SK-N-MC (cell line): Measurements from ENCODE around the gene TMEM127.
A peak's percentile ranks its signal among the peaks of the same experiment; 100 is the strongest.

Source experiments
- DNase-seq: peaks from one replicate; pipeline ENCODE4 v3.0.0-alpha.2; 2011; ENCODE audit warnings: low read depth, low spot score
- H3K27ac ChIP-seq: fragments of 200-600 bp; sonication (generic); 2 replicates; pipeline ENCODE4 v1.5.1; 2016; ENCODE audit warnings: mixed run types
- H3K36me3 ChIP-seq: fragments of 200-600 bp; sonication (generic); 2 replicates; pipeline ENCODE4 v1.6.1; 2017; ENCODE audit warnings: antibody characterized with exemption, low read length, mixed read lengths; ENCODE audit not compliant: insufficient read depth
- H3K4me3 ChIP-seq: fragments of 200-600 bp; sonication (generic); 2 replicates; pipeline ENCODE4 v1.5.1; 2016
- H3K9ac ChIP-seq: fragments of 200-600 bp; sonication (generic); 2 replicates; pipeline ENCODE4 v1.8.0; 2017; ENCODE audit warnings: mixed run types, mixed read lengths; ENCODE audit not compliant: insufficient read length
- H3K9me3 ChIP-seq: fragments of 200-600 bp; sonication (generic); 2 replicates; pipeline ENCODE4 v1.6.1; 2017; ENCODE audit warnings: low read depth, mild to moderate bottlenecking, antibody characterized with exemption, low read length, moderate library complexity, mixed read lengths
- EZH2 ChIP-seq: fragments of 200-600 bp; sonication (generic); IDR thresholded peaks from one replicate; pipeline ENCODE4 v1.6.1; 2017; ENCODE audit warnings: antibody characterized with exemption
- FOXP2 ChIP-seq: optimal IDR thresholded peaks from 2 replicates; pipeline ENCODE3; 2011; ENCODE audit warnings: mild to moderate bottlenecking, moderate library complexity; ENCODE audit not compliant: insufficient read depth; ENCODE audit errors: extremely low read length, control extremely low read depth
- POLR2AphosphoS5 ChIP-seq: IDR thresholded peaks from 2 replicates; pipeline ENCODE4 v1.6.1; 2012; ENCODE audit warnings: mild to moderate bottlenecking, low read depth, low read length, borderline replicate concordance

The TMEM127 gene

DNA sequence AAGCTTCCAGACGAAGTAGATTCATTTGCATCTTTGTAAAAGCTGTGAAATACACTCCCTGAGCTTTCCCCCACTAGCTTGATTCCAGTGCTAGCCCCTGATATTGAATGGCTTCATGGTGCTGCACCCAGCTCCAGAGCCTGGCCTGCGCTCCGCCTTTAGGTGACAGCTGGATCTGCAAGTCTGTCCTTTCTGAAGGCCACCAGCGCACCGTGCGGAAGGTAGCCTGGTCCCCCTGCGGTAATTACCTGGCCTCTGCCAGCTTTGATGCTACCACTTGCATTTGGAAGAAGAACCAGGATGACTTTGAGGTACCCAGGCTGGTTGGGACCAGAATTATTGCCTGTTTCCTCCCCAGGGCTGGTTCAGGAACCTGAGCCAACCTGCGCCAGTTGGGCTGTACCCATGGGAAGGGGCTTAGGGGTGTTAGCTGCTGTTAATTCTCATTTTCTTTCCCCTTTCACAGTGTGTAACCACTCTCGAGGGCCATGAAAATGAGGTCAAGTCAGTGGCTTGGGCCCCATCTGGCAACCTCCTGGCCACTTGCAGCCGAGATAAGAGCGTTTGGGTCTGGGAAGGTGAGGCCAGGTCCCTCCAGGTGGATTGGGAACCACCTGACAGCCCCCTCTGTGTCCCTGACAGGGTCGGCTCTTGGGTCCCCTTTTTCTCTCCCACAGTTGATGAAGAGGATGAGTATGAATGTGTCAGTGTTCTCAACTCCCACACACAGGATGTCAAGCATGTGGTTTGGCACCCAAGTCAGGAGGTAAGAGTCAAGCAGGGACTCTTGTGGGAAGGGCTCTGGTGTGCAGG is 1.6 kb upstream of the TMEM127 start:
- H3K9ac ChIP-seq, result peak overlapping the region; percentile 2
- no peak overlapping the region for H3K27ac ChIP-seq
- H3K4me3 ChIP-seq, result peak overlapping the region; percentile 96
- TF ChIP-seq EZH2 (no peak), FOXP2 (no peak), POLR2AphosphoS5 (no peak)
- DNase-seq, result no peak
- peaks cover 35% of the 10 kb centered on the region for H3K36me3 ChIP-seq
- H3K9me3 ChIP-seq, result no peaks in the 10 kb centered on the region

GRCh38 chr2:96265349-96265839 is 403 bp downstream of the TMEM127 start:
- Histone ChIP-seq H3K9ac (peak overlapping the region; percentile 85), H3K4me3 (peak overlapping the region; percentile 96), H3K27ac (no peak overlapping the region), H3K9me3 (no peaks in the 10 kb centered on the region), H3K36me3 (peaks cover 20% of the 10 kb centered on the region)
- DNase-seq, result no peak
- no peak for TF ChIP-seq EZH2
- TF ChIP-seq POLR2AphosphoS5, result no peak
- TF ChIP-seq FOXP2, result no peak

- Histone ChIP-seq H3K9ac (peak overlapping the region; percentile 85), H3K4me3 (peak overlapping the region; percentile 96), H3K27ac (no peak overlapping the region), H3K9me3 (no peaks in the 10 kb centered on the region), H3K36me3 (peaks cover 20% of the 10 kb centered on the region)
- no peak for DNase-seq
- no peak for TF ChIP-seq FOXP2
- TF ChIP-seq EZH2, result no peak
- no peak for TF ChIP-seq POLR2AphosphoS5
These were observed 995 bp downstream of the TMEM127 start for GRCh38 chr2:96264656-96265348.

- Histone ChIP-seq H3K9me3 (no peaks in the 10 kb centered on the region), H3K27ac (no peak overlapping the region), H3K36me3 (peaks cover 19% of the 10 kb centered on the region), H3K4me3 (peak overlapping the region; percentile 96), H3K9ac (no peak overlapping the region)
- DNase-seq, result no peak
- TF ChIP-seq POLR2AphosphoS5, result no peak
- no peak for TF ChIP-seq EZH2
- no peak for TF ChIP-seq FOXP2
These were observed 1.7 kb downstream of the TMEM127 start for GRCh38 chr2:96264086-96264485.

GRCh38 chr2:96262306-96262705 is 3.5 kb downstream of the TMEM127 start:
- Histone ChIP-seq H3K9me3 (no peaks in the 10 kb centered on the region), H3K36me3 (peaks cover 4% of the 10 kb centered on the region; the same call in 1 of the 2 replicates), H3K27ac (no peak overlapping the region), H3K9ac (no peak overlapping the region), H3K4me3 (no peak overlapping the region)
- DNase-seq, result no peak
- TF ChIP-seq FOXP2 (no peak), POLR2AphosphoS5 (no peak), EZH2 (no peak)

DNA sequence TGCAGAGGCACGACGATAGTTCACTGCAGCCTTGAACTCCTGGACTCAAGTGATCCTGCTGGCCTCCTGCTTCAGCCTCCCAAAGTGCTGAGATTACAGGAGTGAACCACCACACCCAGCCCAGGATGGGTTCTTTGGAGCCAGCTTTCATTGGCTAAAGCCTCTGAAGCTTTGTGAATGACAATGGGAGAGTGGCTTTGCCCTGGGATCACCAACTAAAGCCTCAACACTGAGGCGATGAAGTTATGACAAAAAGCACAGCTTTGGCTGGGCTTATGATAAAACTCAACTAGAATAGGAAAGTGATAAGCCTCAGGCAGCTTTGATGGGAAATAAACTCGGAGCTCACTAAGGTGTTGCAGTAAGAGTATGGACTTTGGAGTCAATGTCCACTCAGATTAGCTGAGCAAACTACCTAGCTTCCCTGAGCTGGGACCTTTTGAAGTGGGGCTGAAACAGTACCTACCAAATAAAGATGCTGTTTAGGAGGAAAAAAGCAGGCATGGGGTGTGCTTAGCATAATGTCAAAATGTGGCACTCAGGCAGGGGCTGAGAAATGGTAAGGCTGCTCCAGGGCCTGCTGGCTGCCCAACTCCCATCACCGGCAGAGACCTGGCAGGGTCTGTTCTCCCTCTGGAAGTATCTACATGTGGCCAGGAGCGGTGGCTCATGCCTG is 4.3 kb downstream of the TMEM127 start:
- Histone ChIP-seq H3K9ac (no peak overlapping the region), H3K36me3 (peaks cover 3% of the 10 kb centered on the region; the same call in 1 of the 2 replicates), H3K9me3 (no peaks in the 10 kb centered on the region), H3K27ac (no peak overlapping the region), H3K4me3 (no peak overlapping the region)
- TF ChIP-seq POLR2AphosphoS5 (no peak), FOXP2 (no peak), EZH2 (no peak)
- DNase-seq, result no peak

DNA sequence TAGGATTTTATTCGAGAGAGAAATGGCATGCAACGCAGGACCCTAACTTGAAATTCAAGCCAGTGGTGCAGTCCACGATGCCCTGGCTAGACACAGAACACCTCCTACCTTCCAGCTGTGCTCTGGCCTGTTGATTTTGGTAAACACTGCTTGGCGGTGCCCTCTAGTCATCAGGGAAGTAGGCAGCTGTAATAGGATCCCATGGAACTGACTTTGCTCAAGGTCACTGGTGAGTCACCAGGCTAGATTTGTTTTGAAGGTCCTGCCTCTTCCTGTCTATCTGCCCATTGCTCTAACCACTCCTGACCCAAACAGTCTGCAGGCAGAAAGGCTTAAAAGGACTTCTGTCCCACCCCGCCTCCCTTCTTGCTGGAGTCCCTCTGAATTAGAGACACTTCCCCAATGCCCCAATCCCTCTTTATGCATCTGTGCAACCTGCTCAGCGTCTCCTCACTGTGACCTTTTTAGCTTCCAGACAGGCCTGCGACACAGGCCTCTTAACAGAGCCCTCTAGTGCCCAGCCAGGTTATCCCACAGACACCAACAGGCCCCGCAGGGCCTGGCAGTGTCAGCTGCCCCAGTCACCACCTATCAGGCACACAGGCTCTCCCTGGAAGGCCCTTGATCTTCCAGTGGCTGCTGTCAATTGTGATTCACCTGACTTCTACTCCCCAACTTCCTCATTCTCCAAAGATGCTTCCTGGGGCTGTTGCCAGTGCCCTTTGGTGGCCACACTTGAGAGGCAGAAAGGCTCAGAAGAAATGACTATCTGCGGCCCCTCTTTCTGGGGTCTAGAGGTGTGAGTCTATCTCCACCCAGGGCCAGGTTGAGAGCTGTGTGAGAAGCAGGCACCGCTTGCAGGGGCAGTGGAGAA is 5.2 kb downstream of the TMEM127 start:
- H3K27ac ChIP-seq, result no peak overlapping the region
- no peak overlapping the region for H3K4me3 ChIP-seq
- H3K36me3 ChIP-seq, result peaks cover 3% of the 10 kb centered on the region; the same call in 1 of the 2 replicates
- TF ChIP-seq EZH2 (no peak), FOXP2 (no peak), POLR2AphosphoS5 (no peak)
- H3K9me3 ChIP-seq, result no peaks in the 10 kb centered on the region
- no peak for DNase-seq
- no peak overlapping the region for H3K9ac ChIP-seq
